Testis (tissue), 2 donors: Measurements from ENCODE around the gene PIK3CB.

Source experiments
- POLR2A ChIP-seq: fragments of 450-650 bp; IDR thresholded peaks from one replicate; pipeline ENCODE4 v1.6.1; 2017; ENCODE audit warnings: antibody characterized with exemption, mild to moderate bottlenecking, moderate library complexity
- TF ChIP-seq, protein P1 (sequence below), 3 experiments: fragments of 450-650 bp in 2 of 3; fragments of 200-600 bp in 1 of 3; sonication (generic) in 1 of 3; IDR thresholded peaks; one replicate each; pipeline ENCODE4 v1.5.1; 2016 to 2019; ENCODE audit warnings: antibody characterized with exemption in 3 of 3, mild to moderate bottlenecking in 2 of 3, moderate library complexity in 1 of 3

GRCh38 chr3:138845771-138846173, 11.0 kb upstream of the PIK3CB start:
- TF ChIP-seq POLR2A = no peak
- TF ChIP-seq, protein P1, sequence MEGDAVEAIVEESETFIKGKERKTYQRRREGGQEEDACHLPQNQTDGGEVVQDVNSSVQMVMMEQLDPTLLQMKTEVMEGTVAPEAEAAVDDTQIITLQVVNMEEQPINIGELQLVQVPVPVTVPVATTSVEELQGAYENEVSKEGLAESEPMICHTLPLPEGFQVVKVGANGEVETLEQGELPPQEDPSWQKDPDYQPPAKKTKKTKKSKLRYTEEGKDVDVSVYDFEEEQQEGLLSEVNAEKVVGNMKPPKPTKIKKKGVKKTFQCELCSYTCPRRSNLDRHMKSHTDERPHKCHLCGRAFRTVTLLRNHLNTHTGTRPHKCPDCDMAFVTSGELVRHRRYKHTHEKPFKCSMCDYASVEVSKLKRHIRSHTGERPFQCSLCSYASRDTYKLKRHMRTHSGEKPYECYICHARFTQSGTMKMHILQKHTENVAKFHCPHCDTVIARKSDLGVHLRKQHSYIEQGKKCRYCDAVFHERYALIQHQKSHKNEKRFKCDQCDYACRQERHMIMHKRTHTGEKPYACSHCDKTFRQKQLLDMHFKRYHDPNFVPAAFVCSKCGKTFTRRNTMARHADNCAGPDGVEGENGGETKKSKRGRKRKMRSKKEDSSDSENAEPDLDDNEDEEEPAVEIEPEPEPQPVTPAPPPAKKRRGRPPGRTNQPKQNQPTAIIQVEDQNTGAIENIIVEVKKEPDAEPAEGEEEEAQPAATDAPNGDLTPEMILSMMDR (IDR thresholded peaks at IDR 0.05) = no peak
